GM18526 (cell line): ENCODE results near the gene MAB21L4.

ENCODE experiments used
- POLR2A ChIP-seq: IDR thresholded peaks from 3 replicates; pipeline ENCODE4 v1.6.1; 2011; ENCODE audit not compliant: insufficient read length; ENCODE audit errors: extremely low read depth

The MAB21L4 gene

DNA sequence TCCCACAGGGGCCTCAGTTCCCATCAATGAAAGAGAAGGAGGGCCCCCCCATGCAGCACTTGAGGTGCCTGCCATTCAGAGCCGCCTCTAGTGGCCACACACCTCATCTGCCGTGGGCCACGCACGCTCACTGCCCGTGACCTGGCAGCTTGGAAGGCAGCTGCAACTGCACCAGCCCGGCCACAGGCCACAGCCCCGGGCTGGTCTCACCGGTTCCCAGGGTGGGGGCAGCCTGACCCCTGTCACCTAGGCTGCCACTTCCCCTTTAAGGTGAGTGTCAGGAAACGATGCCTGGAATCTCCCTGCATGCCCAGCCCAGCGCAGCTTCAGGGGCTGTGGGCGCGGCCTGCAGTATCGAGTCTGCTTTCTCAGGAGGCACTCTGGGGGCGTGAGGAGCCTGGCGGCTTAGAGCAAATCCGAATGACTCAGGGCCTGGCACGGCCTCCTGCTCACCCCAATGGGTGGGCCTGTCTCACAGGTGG lies 2.6 kb downstream of the MAB21L4 start:
- TF ChIP-seq POLR2A: no peak

GRCh38 chr2:240892925-240893324 lies 3.0 kb downstream of the MAB21L4 start:
- no peak for TF ChIP-seq POLR2A

DNA sequence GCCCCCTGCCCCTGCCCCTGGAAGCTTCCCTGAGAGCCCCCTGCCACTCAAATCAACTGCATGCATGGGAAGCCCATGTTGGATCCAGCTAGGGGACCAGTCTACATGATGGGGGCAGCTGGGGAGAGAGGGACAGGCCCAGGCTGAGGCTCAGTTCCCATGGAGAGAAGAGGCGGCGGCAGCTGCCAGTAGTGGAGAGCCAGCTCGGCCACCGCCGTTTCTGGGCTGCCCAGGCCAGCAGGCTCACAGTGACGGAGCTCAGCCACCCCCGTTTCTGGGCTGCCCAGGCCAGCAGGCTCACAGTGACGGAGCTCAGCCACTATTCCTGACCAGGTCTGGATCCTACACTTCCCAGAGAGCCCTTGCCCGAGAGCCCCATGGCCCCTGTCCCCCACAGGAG lies 3.6 kb downstream of the MAB21L4 start:
- TF ChIP-seq POLR2A: no peak

DNA sequence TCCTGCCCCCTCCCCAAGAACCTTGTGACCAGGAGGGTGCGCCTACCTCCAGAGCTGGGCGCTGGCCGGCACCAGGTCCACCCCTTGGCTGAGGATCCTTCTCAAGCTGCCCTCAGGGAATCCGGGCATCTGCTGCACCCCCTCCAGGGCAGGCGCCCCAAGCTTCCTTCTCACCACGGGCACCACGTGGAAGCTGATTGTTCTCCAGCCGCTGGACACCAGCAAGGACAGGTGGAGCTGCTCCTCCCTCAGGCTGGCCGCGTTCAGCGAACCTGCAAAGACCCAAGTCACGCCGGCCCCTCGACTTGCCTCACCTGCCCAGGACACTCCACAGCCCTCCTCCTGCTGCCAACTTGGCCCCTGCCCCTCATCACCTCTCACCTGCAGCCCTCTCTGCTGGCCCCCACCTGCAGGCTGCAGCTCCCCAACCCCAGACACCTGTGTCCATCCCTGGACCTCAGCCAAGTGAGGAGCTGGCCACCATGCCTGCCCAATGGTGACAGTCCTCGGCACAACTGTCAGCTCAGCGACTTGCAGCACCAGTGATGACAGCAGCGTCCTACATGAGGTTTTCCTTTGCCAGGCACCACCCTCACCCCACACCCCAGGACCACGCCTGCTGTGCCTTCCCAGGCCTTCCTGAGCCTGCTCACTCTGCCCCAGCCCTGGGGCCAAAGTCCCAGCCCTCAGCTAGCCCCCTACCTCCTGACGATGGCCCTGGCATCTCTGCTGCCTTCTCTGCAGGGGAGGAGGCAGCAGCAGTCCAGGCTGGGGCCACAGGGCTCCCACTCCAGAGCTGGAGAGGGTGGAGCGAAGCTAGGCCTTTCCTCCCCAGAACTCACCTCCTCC lies 4.2 kb downstream of the MAB21L4 start:
- TF ChIP-seq POLR2A: no peak

GRCh38 chr2:240890691-240891090 lies 5.3 kb downstream of the MAB21L4 start:
- TF ChIP-seq POLR2A: no peak

- no peak for TF ChIP-seq POLR2A
These were observed 6.1 kb downstream of the MAB21L4 start for GRCh38 chr2:240889601-240890560.

GRCh38 chr2:240888890-240889573 lies 6.9 kb downstream of the MAB21L4 start:
- no peak for TF ChIP-seq POLR2A

DNA sequence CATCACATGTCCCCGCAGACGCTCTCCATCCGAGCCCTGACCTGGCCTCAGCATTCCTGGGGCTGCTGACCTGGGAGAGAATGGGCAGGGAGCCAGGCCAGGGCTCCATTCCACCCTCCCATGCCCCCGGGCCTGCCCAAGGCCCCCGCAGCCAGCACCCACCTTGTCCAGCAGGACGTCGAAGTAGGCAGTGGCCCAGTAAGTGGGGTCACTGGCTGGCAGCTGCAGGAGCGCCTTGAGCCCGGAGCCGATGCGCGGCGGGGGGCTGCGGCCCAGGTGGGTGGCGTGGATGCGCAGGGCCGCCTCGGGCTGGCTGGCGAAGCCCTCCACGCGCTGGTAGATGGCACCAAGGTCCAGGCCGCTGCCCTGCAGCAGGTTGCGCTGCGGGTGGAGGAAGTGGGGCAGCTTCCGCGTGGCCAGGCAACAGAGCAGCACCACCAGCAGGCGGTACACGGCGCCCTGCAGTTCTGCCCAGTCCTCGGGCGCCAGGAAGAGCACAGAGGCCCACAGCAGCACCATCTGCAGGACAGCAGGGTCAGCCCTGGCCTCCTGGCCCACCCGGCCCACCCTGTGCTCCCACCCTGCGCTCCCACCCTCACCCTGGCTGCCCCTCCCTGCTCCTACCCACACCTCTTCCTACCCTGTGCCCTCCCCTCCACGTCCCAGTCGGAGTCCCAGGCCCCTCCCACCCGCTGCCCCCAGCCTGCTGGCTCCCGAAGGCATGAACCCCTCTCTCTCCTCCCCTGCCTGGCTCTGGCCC lies 7.6 kb downstream of the MAB21L4 start:
- no peak for TF ChIP-seq POLR2A

DNA sequence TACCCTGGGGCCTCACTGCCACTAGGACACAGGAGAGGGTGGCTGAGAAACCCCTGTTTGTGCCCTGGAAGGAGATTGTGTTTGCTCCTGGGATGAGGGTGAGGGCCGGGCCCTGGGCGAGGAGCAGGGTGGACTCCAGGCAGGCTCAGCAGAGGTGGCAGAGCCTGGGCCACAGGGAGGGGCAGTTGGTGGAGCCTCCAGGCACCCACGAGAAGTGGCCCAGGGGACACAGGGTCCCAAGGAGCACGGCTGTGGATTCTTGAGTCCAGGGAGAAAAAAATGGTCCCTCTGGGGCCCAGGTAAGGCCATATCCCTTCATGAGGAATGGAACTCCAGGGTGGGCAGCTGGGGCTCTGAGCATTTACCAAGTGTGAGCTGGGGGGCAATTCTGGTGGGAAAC lies 8.3 kb downstream of the MAB21L4 start:
- no peak for TF ChIP-seq POLR2A

DNA sequence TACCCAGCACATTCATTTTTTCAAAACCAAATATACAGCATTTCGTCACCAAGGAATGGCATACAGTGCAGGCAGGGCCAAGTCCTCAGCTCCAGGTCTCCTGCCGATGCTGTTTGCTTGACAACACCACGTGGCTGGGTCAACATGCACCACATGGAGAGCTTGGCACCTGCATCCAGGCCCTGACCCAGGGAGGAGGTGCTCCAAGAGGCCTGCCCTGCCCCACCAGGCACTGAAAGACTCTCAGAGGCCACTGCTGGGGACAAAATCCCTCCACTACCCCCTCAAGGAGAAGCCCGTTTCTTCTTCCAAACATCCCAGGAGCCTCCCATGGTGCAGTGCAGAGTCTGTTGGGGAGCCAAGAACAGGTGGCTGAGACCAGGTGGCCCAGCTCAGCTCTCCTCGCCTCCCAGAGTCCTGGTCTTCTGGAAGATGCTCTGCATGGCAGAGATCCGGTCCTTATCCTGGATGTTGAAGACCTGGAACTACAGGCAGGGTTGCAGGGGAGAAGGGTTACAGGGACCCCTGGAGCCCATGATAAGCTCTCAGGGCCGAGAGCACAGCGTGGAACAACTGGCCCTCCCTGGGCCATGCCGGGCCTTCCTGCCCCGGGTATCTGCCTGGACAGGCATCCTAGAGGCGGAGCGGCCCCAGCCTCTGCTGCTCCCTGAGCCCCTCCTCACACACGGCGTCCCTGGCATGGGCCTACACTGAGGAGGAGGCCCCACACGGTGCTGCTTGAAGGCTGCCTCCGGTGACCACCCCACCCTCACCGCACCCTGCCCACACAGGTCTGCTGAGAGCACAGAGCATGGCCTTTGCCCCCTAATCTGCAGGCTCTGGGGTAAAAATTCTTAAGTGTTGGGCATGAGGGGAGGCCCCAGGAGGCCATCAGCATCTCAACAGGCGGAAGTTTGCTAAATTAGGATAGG lies 9.0 kb downstream of the MAB21L4 start:
- TF ChIP-seq POLR2A: no peak

DNA sequence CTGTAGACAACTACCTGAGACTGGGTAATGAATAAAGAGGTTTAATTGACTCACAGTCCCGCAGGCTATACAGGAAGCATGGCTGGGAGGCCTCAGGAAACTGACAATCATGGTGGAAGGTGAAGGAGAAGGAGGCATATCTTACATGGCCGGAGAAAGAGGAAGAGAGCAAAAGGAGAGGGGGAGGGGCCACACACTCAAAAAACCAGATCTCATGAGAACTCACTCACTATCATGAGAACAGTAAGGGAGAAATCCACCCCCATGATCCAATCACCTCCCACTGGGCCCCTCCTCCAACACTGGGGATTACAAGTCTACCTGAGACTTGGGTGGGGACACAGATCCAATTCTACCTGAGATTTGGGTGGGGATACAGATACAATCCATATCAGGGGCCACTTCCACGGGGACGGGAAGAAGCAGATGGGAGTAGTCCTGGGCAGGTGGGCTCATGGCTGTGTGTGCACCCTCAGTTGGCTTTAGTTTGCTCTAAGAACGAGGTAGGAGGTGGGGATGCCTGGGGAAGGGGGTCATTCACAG lies 9.9 kb downstream of the MAB21L4 start:
- no peak for TF ChIP-seq POLR2A

DNA sequence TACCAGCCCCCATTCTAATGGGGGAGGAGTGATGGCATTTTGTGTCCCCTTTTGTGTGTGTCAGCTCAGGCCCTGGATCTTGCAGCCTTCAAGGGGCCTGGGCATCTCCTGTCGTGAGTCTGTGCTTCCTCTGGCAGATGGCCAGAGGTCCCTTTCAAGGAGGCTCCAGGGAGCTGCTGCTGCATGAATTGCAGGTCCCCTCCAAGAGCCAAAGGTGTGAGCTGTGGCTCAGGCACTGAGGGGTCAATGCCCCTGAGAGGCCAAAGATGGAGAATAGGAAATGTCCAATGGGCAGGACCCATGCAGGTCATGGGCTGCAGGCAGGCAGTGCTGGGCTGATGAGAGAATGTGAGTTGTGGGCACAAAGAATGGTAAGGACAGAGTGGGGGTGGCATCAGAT lies 10.4 kb downstream of the MAB21L4 start:
- no peak for TF ChIP-seq POLR2A

GRCh38 chr2:240884745-240885144 lies 11.2 kb downstream of the MAB21L4 start:
- TF ChIP-seq POLR2A: no peak
